ENCODE measurements around the gene LRRC74B.

DNA sequence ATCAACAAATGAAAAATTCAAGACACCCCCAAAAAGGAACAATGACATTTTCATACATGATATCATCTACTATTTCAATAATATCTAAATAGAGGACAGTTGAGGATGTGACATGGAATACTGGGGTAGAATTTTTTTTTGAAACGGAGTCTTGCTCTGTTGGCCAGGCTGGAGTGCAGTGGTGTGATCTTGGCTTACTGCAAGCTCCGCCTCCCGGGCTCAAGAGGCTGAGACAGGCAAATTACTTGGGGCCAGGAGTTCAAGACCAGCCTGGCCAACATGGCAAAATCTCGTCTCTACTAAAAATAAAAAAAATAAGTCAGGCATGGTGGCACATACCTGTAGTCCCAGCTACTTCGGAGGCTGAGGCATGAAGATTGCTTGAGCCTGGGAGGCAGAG is 41.4 kb downstream of the LRRC74B start:
- TF ChIP-seq, protein P1, sequence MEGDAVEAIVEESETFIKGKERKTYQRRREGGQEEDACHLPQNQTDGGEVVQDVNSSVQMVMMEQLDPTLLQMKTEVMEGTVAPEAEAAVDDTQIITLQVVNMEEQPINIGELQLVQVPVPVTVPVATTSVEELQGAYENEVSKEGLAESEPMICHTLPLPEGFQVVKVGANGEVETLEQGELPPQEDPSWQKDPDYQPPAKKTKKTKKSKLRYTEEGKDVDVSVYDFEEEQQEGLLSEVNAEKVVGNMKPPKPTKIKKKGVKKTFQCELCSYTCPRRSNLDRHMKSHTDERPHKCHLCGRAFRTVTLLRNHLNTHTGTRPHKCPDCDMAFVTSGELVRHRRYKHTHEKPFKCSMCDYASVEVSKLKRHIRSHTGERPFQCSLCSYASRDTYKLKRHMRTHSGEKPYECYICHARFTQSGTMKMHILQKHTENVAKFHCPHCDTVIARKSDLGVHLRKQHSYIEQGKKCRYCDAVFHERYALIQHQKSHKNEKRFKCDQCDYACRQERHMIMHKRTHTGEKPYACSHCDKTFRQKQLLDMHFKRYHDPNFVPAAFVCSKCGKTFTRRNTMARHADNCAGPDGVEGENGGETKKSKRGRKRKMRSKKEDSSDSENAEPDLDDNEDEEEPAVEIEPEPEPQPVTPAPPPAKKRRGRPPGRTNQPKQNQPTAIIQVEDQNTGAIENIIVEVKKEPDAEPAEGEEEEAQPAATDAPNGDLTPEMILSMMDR (conservative IDR thresholded peaks at IDR 0.05 in 1 of 2, IDR thresholded peaks at IDR 0.05 in 1 of 2; ENCODE audit: low read depth in 1 of 2, low read length in 2 of 2), result no peak
- no peak for TF ChIP-seq EZH2 (IDR thresholded peaks at IDR 0.05; ENCODE audit: low read length, missing control alignments)

All from fibroblast of lung (primary cell).